Hematopoietic multipotent progenitor cell (in vitro differentiated cells): ENCODE measurements around the gene HELZ2. TPM values are rescaled to one million over a fixed set of nuclear protein-coding genes. Genes with fewer than 3 reads are reported as not detected.
A peak's percentile ranks its signal among the peaks of the same experiment; 100 is the strongest.
"Not testable (repeated sequence)": the region's sequence is repeated elsewhere in the genome, so short reads cannot be mapped to it uniquely, and the experiment has no call there.

Source experiments
- DNase-seq, 3 donors: peaks; one replicate each; pipeline ENCODE4 v3.0.0-alpha.2; 2011 to 2015; ENCODE audit warnings: low read depth in 2 of 3, low spot score in 2 of 3
- total RNA-seq: library from RNA; depleted of rRNA; stranded (reverse); fragments of >200 nt; gene quantifications from one replicate; pipeline ENCODE4 v1.2.3, GENCODE V29; 2012

HELZ2 gene
- total RNA-seq, 1 donor: 69.7 TPM

DNA sequence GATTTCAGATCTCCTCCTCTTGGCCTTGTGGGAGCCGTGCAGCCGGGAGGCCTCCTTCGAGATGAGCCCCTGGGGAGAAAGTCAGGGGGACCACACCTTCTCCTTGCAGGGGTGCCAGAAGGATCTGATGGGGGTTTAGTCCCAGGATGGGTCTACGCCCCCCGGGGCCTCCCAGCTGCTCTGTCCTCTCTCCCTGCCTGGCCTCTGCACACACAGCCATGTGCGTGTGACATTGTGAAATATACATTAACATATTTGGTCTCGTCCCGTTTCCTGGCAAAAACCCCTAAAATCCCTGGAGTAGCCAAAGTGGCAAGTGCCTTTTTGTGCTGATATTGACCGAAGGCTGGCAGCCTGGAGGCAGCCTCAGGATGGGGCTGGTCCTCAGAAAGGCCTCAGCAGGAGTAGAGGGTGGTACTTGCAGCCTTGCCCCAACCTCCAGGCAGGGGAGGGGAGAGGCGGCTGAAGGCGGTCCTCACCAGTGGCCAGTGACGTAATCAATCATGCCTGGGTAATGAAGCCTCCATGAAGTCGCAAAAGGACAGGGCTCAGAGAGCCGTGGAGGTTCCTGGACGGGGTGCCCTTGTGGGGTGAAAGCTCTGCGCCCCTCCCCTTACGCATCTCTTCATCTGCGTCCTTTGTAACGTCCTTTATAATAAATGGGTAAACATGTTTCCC is 5.1 kb upstream of the HELZ2 start:
- DNase-seq: no peak

DNA sequence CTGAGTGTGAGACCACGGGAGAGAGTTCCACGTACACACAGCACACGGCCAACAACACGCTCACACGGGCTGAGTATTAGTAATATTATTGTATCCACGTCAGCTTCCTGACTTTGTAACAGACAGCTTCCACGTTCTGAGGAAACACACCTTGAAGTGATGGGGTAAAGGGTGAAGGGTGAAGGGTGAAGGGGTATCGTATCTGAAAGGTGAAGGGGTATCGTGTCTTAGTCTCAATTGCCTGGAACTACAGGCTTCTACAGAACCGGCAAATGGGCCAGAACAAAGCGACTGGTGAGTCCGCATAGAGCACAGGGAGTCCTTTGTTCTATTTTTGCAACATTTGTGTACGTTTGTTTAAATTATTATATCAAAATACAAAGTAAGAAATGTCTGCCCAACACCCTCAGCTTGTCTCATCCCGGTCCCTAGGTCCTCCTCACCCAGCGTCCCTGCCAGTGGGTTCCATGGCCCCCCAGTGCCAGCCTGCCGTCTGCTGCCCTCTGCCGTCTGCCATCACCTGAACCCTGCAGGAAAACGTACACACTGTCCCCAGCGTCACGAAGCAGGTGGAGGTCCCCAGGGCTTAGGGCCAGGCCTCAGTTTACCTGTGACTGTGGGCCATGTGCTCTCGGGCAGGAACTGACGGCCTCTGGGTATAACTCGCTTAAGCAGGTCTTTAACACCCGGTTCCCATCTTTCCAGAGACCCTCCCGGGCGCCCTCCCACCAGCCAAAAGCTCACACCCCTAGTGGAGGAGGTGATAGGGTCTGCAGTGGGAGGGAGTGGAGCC is 4.4 kb upstream of the HELZ2 start:
- DNase-seq: no peak

DNA sequence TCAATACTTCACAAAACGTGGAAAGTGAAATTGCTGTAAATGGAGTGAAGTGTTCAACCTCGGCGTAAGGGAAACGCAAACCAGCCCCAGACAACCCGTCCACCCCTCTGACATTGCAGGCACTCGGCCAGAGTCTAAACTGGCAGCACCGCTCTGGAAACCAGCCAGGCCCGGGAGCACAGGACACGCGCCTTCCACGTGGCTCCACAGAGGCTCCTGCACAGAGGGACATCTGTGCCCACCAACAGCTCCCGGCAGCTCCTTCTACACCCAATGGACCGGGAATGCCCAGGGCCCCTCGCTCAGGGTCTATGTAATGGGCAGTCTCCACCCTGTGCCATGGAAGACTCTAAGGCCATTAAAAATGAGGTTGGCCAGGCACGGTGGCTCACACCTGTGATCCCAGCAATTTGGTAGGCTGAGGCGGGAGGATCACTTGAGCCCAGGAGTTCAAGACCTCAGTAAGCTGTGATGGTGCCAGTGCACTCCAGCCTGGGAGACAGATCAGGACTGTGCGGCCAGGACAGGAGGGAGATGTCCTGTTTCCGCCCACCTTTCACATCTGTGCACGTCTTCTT is 3.4 kb upstream of the HELZ2 start:
- no peak for DNase-seq

DNA sequence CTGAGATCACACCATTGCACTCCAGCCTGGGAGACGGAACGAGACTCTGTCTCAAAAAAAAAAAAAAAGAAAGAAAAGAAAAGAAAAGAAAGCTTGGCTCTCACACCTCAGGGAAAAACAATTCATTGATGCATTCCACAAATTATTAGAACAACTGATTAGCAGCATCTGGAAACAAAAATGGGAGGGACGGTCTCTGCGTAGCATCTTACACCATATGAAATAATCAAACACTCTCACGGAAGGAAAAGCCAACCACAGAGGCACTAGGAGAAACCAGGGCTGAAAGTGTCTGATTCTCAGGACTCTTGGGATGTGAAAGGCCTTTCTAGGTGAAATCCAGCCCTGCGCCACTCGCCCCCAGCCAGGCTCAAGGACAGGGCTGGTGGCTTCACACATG is 2.3 kb upstream of the HELZ2 start:
- no peak for DNase-seq

DNA sequence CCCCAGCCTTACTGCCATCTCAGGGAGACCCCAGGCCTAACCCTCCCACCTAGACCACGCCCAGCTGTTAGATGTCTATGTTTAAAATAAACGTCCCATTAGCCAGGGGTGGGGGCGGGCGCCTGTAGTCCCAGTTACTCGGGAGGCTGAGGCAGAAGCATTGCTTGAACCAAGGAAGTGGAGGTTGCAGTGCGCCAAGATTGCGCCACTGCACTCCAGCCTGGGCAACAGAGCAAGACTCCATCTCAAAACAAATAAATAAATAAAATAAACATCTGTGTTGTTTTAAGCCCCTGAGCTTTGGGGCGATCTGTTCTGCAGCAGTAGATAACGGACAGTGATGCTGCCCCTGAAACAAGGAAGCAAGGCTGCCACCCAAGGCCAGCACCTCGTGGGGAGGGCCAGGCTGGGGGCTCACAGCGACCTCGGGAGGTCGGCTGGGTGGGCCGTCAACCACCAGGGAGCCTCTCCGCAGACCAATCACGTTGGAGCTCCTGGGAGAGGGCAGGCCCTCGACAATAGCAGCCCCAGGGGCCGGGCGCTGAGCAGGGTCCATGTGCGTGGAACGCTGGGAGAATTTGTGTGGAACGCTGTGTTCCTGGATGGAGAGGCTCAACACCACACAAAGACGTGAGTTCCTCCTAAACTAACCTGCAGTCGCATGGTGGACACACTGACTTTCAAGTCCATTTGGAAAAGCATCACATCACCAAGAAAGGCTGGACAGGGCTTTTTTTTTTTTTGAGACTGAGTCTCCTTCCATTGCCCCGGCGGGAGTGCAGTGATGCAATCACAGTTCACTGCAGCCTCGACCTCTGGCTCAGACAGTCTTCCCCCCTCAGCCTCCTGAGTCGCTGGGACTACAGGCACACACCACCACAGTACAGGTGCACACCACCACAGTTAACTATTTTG is 1.0 kb upstream of the HELZ2 start:
- DNase-seq: no peak

DNA sequence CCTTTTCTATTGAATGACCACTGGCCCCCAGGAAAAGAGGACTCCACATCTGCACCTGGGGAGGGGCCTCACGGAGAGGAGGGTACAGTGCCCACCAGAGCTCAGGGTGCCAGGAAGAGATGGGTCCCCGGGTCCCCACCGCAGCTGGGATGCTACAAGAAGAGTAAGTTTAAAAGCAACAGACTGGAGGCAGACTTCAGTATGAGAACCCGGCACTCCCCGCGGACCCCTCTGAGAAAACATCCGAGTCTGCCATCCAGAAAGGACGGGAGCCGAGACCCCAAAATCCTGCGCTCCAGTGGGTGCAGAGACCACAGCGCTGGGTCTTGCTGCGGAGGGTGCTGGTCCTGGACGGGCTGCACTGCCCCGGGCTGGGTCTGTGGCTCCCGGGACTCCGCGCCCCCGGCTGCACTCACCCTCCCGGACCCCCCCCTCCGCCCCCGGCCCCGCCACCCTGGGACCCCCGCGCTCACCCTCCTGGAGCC is 350 bp downstream of the HELZ2 start:
- peak in 1 of 3 donors; percentile 17 for DNase-seq

DNA sequence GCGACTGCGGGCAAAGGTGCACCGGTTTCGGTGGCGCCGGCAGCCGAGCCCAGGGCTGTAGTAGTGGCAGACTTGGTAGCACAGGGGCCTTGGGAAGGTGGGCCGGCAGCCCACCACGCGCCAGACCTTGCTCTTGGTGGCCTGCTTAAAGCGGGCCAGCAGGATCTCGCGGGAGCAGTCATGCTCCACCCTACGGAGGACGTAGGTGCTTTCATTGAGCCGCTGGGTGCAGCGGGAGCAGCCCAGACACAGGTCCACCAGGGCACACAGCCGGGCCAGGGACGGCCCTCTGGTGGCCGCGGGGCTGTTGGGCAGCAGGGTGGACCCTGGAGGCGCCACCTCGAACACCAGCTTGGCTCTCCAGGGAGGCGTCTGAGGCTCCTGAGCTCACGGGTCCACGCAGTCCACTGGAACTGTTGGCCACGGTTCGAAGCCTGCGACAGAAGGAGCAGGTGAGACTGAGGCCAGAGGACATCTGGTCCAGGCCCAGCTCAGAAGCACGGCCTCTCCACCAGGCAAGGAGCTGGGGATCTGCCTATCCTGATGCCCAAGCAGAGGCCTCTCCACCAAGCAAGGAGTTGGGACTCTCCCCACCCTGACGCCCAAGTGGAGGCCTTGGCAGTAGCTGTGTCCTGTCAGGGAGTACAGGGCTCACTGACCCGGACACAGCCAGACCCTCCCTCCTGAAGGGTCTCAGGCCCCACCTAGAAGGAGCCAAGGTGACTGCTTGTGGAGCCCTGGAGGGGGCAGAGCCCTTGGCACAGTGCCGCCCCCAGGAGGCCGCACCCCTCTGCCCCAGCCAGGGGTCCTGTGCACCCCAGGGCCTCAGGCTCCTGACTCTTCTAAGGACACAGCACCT is 1.0 kb downstream of the HELZ2 start:
- no peak for DNase-seq

DNA sequence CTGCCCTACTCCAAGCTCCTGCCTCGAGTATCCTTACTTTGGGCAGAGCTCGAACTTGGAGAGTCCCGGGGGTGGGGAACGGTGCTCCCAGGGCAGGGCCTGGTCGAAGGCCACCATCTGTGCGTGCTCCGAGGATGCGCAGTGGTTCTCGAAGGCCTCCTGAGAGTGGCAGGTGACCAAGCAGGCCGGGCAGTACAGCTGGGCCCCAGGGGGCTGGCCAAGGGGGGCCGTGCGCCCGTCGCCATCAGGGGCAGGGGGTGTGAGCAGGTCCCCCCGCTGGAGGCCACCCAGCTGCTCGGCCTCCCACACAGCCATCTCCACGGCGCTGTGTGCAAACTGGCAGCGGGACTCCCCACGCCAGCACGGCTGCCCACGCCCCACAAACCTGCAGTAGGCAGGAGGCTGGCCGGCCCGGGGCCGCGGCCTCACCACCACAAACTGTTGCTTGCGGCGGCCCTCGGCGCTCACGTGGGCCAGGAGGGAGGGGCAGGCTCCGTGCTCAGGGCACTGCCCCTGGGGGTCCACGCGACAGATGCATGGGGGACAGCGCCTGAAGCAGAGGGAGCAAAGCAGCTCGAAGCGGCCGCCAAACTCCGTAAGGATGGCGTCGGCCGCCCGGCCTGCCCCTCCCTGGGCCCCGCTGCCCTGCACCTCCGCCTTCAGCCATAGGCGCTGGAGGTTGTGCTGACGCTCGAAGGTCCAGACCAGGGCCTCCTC is 1.8 kb downstream of the HELZ2 start:
- no peak for DNase-seq

DNA sequence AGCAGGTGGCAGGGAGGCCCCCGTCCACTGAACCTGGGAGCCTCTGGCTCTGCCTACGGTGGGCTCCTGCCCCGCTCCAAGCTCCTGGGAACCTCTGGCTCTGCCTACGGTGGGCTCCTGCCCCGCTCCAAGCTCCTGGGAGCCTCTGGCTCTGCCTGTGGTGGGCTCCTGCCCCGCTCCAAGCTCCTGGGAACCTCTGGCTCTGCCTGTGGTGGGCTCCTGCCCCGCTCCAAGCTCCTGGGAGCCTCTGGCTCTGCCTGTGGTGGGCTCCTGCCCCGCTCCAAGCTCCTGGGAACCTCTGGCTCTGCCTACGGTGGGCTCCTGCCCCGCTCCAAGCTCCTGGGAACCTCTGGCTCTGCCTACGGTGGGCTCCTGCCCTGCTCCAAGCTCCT is 3.0 kb downstream of the HELZ2 start:
- not testable (repeated sequence) for DNase-seq

DNA sequence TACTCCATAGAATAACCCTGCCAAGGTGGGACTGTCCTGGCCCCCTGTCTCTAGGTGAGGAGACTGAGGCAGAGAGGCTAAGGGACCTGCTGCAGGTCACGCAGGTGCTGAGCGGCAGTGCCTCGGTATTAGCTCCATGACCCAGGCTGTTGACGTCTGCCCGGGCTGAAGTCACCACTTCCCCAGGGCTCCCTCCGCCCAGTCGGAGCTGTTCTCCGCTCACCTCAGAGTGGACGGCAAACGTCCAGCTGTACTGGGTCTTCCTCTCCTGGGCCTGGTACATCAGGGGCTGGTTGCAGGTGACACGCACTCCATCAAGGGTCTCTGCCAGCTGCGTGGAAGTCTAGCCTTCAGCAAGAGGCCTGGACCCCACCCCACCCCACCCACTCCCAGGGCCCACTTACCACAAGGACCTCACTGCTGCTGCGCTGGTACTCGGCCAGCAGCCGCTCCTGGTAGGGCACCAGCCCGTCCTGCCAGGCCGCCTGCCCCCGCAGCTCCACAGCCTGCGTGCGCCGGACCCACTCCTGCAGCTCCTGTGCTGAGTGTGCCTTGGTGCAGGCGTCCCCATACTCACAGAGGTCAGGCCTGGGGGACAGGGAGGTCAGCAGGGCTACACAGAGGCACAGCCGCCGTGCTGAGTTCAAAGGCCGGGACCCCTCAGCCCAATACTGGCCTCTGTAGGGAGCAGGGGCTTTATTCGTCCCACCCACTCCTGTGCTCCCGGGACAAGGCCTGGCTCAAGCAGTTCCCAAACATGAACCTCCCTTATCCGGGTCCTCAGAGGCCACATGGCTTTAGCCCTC is 3.6 kb downstream of the HELZ2 start:
- no peak for DNase-seq

DNA sequence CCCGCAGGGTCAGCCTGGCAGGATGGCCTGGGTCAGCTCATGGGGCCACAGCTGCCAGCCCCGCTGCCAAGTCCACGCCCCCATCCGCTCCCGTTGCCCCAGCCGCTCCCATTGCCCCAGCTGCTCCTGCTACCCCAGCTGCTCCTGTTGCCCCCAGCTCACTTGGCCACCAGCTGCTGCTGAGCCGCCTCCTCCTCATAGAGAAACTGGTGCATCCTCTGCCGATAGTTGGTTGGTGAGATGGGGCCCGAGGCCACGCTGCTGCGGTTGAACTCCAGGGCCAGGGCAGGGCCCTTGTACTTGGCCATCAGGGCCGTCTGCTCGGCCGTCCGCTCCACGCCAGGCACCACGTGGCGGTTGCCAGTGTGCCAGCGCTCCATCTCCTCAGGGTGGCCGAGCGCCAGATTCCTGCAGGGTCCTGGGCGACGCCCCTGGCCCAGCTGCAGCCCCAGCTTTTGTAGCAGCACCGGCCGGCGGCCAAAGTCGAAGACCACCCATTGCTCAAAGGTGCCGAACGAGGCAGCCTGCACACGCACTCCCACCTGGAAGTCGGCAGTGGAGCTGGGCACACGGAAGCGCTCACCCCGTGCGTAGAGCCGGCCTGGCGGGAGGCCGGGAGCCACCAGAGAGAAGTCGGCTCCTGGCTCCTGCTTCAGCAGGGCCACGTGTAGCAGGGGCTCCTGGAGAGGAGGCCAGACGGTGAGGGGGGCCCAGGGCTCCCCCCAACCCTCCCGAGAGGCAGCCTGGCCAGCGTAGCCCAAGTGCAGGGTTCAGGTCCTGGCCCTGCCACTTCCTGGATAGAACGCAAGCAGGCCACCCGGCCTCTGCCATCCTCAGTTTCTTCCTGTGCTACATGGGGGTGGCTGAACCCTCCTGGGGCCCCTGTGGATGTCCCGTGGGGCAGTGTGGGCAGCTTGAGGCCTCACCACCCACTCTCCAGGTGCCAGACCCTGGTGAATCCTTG is 4.8 kb downstream of the HELZ2 start:
- peak in 1 of 3 donors; percentile 27 for DNase-seq

DNA sequence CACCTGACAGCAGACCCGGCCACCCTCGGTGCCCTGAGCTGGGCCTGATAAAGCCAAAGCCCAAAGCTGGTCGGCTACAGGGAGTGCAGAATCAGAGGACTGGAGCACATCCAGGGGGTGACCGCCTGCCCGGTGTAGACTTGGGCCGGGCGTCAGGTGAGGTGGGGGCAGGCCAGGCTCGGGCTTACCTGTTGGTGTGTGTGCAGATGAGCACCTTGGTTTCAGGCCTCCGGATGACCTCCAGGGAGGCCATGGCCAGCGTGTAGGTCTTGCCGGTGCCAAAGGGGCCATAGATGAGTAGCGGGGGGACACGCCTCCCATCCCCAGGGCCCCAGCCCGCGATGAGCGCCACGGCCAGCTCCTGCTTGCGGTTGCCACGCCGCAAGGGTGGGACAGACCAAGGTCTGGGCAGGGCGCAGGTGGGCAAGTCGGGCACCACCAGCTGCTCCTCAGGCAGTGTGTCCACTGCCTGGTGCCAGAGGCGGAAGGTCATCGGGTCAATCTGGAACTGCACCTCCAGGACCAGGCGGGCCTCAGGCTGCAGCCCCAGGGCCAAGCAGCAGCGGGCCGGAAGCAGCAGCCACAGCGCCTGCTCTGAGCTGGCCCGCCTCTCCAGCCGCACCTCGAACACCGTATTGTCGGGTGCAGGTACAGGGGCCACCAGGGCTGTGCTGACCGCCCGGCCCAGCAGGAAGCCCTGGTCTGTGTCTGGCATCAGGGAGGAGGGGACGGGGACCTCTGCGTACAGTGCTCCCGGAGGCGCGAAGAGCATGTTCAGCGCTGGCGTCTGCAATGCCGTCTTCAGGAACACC is 5.7 kb downstream of the HELZ2 start:
- DNase-seq: no peak

DNA sequence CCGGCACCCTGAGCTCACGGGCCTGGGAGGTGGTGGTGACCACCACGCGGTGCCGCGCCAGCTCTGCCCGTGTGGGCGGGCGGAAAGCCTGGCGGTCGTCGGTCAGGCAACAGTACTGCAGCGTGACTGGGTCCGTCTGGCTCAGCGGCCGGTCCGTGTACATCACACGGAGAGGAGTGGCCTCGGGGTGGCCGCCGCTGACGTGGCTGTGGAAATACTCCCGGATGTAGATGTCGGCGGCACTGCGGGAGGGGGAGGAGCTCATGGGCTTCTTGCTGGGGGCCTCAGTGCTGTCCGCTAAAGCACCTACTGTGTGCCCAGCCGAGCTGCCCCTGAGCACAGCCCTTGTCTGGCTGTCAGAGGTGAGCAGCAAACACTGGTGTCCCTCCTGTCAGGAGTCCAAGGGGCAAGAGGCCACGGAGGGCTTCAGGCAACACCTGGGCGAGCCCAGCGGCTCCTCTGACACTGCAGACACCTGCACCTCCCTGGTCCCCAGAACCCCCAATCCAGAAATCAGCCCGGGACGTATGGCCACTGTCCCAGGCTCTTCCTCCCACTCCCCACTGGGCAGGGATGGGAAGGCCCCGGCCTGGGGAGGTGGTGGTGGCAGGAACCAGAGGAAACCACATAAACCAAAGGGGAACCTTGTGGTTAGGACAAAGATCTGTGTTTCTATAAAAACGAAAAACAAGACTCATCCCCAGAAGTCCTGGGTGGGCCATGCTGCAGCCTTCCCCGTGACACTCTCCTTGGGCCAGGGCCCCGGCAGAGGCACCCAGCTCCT is 6.5 kb downstream of the HELZ2 start:
- DNase-seq: peak in 2 of 3 donors; percentile 84 to 88

DNA sequence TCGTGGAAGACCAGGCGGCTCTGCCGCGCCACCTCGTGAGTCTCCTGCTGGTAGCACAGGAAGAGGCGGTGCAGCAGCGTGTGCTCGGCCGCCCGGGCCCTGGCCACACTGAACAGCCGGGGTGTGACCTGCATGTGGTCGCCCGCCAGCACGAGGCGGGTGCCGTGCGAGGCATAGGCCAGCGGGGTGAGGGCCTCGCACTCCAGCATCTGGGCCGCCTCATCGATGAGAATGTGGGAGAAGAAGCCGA is 7.0 kb downstream of the HELZ2 start:
- peak in 2 of 3 donors; percentile 35 to 48 for DNase-seq

DNA sequence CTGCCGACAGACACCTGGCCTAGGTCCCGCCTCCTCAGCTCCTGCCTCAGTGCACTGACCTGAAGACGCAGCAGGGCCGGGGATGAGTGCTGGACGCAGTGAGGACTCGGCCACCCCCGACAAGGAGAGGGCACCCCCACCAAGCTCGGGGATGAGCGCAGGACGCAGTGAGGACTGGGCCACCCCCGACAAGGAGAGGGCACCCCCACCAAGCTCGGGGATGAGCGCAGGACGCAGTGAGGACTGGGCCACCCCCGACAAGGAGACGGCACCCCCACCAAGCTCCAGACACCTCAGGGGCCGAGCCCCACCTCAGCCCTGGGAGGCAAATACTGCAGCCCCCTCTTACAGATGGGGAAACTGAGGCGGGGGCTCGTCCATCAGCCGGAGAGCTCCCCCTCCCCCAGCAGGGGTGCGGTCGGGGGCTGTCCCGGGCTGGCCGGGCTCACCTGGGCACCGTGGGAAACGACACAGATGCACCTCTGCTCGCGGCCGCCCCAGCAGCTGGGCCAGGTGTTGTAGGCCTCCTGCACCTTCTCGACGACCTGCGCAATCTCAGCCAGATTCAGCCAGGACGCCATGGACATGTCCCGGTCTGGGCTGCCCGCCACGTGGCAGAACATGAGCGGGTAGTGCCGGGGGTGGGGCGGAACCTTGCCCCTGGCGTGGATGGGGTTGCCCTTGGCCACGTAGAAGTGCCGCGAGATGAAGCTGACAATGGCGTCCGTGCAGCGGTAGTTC is 7.5 kb downstream of the HELZ2 start:
- DNase-seq: no peak
